ENCODE measurements around the gene CLIC3. TPM values are rescaled to one million over a fixed set of nuclear protein-coding genes. Genes with fewer than 3 reads are reported as not detected.
A peak's percentile ranks its signal among the peaks of the same experiment; 100 is the strongest.
"Not testable (repeated sequence)": the region's sequence is repeated elsewhere in the genome, so short reads cannot be mapped to it uniquely, and the experiment has no call there.

CLIC3 gene
- total RNA-seq, 1 donor from 2014 or later: 0.39 TPM

- Mint-ChIP-seq H3K4me3 (ENCODE audit: unreplicated experiment) (no peak overlapping the region), H3K27ac (ENCODE audit: unreplicated experiment) (no peak overlapping the region), H3K27me3 (ENCODE audit: low read depth, unreplicated experiment) (no peaks in the 10 kb centered on the region), H3K4me1 (ENCODE audit: low read depth, unreplicated experiment) (no peaks in the 10 kb centered on the region), H3K9me3 (ENCODE audit: unreplicated experiment) (no peaks in the 10 kb centered on the region), H3K36me3 (ENCODE audit: low read depth, unreplicated experiment) (peaks cover 2% of the 10 kb centered on the region)
- no peak overlapping the region for H3K4me3 ChIP-seq (ENCODE audit: insufficient read depth, low read depth, low read length)
- H3K27ac ChIP-seq (ENCODE audit: low read depth, low read length): no peak overlapping the region
- TF ChIP-seq CTCF (IDR thresholded peaks at IDR 0.05; ENCODE audit: insufficient read depth, low read depth, low read length) (no peak), EZH2 (IDR thresholded peaks at IDR 0.05; ENCODE audit: insufficient read depth, low read length) (no peak)
- peak; percentile 35 for DNase-seq (ENCODE audit: low read depth)
- no peak overlapping the region for H3K4me2 ChIP-seq (ENCODE audit: low read length)
- no peaks in the 10 kb centered on the region for H3K79me2 ChIP-seq (ENCODE audit: insufficient read depth, low read length)
- FAIRE-seq: no peak
- H2AFZ ChIP-seq (ENCODE audit: low read depth, low read length): no peak overlapping the region
- no peaks in the 10 kb centered on the region for H3K27me3 ChIP-seq (ENCODE audit: insufficient read depth, low read length)
- H3K4me1 ChIP-seq (ENCODE audit: insufficient read depth, low read length): peaks cover 4% of the 10 kb centered on the region
- no peaks in the 10 kb centered on the region for H3K9me3 ChIP-seq (ENCODE audit: insufficient read depth, low read depth, low read length)
- H4K20me1 ChIP-seq (ENCODE audit: insufficient read depth, low read length): no peaks in the 10 kb centered on the region
- no peaks in the 10 kb centered on the region for H3K36me3 ChIP-seq (ENCODE audit: insufficient read depth, low read length)
- no peak overlapping the region for H3K9ac ChIP-seq (ENCODE audit: low read length)
These were observed 10.0 kb upstream of the CLIC3 start for GRCh38 chr9:137006116-137007003.

GRCh38 chr9:137004285-137004684, 7.9 kb upstream of the CLIC3 start:
- H3K4me3 ChIP-seq (ENCODE audit: insufficient read depth, low read depth, low read length); H3K27me3 Mint-ChIP-seq (ENCODE audit: low read depth, unreplicated experiment); H2AFZ ChIP-seq (ENCODE audit: low read depth, low read length); DNase-seq (ENCODE audit: low read depth); H3K27ac Mint-ChIP-seq (ENCODE audit: unreplicated experiment); H3K4me1 ChIP-seq (ENCODE audit: insufficient read depth, low read length); H3K36me3 ChIP-seq (ENCODE audit: insufficient read depth, low read length); H3K4me3 Mint-ChIP-seq (ENCODE audit: unreplicated experiment); H3K4me1 Mint-ChIP-seq (ENCODE audit: low read depth, unreplicated experiment); FAIRE-seq; H3K36me3 Mint-ChIP-seq (ENCODE audit: low read depth, unreplicated experiment); H3K27me3 ChIP-seq (ENCODE audit: insufficient read depth, low read length); H3K4me2 ChIP-seq (ENCODE audit: low read length); H3K9ac ChIP-seq (ENCODE audit: low read length); H3K9me3 Mint-ChIP-seq (ENCODE audit: unreplicated experiment); H3K9me3 ChIP-seq (ENCODE audit: insufficient read depth, low read depth, low read length); H4K20me1 ChIP-seq (ENCODE audit: insufficient read depth, low read length); H3K79me2 ChIP-seq (ENCODE audit: insufficient read depth, low read length); H3K27ac ChIP-seq (ENCODE audit: low read depth, low read length): not testable (repeated sequence)
- peak; percentile 4 for TF ChIP-seq CTCF (IDR thresholded peaks at IDR 0.05; ENCODE audit: insufficient read depth, low read depth, low read length)

- DNase-seq (ENCODE audit: low read depth) (no peak), FAIRE-seq (no peak)
- Mint-ChIP-seq H3K4me3 (ENCODE audit: unreplicated experiment) (no peak overlapping the region), H3K36me3 (ENCODE audit: low read depth, unreplicated experiment) (no peaks in the 10 kb centered on the region), H3K27me3 (ENCODE audit: low read depth, unreplicated experiment) (no peaks in the 10 kb centered on the region), H3K4me1 (ENCODE audit: low read depth, unreplicated experiment) (peaks cover 11% of the 10 kb centered on the region), H3K9me3 (ENCODE audit: unreplicated experiment) (no peaks in the 10 kb centered on the region), H3K27ac (ENCODE audit: unreplicated experiment) (no peak overlapping the region)
- Histone ChIP-seq H3K27ac (ENCODE audit: low read depth, low read length) (no peak overlapping the region), H3K4me2 (ENCODE audit: low read length) (no peak overlapping the region), H3K9me3 (ENCODE audit: insufficient read depth, low read depth, low read length) (no peaks in the 10 kb centered on the region), H3K36me3 (ENCODE audit: insufficient read depth, low read length) (no peaks in the 10 kb centered on the region), H3K27me3 (ENCODE audit: insufficient read depth, low read length) (no peaks in the 10 kb centered on the region), H3K79me2 (ENCODE audit: insufficient read depth, low read length) (no peaks in the 10 kb centered on the region), H4K20me1 (ENCODE audit: insufficient read depth, low read length) (no peaks in the 10 kb centered on the region), H3K4me1 (ENCODE audit: insufficient read depth, low read length) (peaks cover 15% of the 10 kb centered on the region), H3K4me3 (ENCODE audit: insufficient read depth, low read depth, low read length) (no peak overlapping the region), H2AFZ (ENCODE audit: low read depth, low read length) (no peak overlapping the region), H3K9ac (ENCODE audit: low read length) (no peak overlapping the region)
- no peak for TF ChIP-seq CTCF (IDR thresholded peaks at IDR 0.05; ENCODE audit: insufficient read depth, low read depth, low read length)
- no peak for TF ChIP-seq EZH2 (IDR thresholded peaks at IDR 0.05; ENCODE audit: insufficient read depth, low read length)
These were observed 6.3 kb upstream of the CLIC3 start for GRCh38 chr9:137002646-137003041.
